Medulla oblongata (tissue), 1 donor: Measurements from ENCODE around the gene PRRX1.
A peak's percentile ranks its signal among the peaks of the same experiment; 100 is the strongest.

Source experiments
- DNase-seq: peaks from one replicate; pipeline ENCODE4 v3.0.0-alpha.2; 2015; ENCODE audit errors: extremely low spot score

Gene PRRX1

DNA sequence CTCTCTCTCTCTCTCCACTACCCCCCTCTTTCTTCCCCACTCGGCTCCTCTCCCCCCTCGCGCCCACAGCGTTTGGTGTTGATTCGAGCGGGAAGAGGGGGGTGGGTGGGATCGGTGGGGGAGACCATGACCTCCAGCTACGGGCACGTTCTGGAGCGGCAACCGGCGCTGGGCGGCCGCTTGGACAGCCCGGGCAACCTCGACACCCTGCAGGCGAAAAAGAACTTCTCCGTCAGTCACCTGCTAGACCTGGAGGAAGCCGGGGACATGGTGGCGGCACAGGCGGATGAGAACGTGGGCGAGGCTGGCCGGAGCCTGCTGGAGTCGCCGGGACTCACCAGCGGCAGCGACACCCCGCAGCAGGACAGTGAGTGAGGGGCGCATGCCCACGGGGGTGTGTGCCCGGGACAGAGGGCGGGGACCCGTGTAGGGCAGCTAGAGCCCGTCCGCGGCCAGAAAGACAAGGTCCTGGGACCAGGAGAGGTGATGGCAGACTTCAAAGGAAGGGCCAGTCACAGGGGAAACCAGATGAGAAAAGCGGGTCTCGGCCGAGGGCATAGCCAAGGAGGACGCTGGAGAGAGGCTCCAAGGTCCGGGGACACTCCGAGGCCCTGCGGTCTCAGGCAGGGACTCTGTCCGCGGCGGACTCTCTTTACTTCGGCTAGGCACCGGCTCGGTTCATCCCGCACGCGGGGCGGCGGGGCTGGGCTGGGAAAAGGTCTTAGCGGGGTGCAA lies at the start of gene PRRX1:
Gene PRRX1 (plus strand): TSS at position 39 of the 735 bp plus-strand sequence. CDS start 88 bp downstream, at position 127.
- peak; percentile 22 for DNase-seq

- DNase-seq, result no peak
Measured at GRCh38 chr1:170617591-170618330, 46.2 kb upstream of the PRRX1 start.

DNA sequence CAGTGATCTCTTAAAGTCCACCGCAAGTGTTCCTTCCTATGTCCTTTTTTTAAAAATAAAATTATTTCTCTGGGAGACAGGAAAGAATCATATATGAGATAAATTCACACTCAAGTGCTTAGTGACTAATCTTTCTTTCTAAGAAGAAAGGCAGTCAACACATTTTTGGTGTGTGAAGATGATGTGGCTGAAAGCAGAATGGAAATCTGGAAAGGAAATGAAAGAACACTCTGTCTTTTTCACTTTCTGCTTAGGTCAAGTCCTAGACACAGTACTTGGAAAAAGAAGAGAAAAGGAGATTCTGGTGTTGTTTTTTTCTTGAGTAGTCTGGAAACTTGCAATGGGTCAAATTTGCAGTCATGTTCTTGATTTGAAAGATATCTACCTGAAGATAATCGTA lies 45.5 kb upstream of the PRRX1 start:
- DNase-seq, result no peak

DNA sequence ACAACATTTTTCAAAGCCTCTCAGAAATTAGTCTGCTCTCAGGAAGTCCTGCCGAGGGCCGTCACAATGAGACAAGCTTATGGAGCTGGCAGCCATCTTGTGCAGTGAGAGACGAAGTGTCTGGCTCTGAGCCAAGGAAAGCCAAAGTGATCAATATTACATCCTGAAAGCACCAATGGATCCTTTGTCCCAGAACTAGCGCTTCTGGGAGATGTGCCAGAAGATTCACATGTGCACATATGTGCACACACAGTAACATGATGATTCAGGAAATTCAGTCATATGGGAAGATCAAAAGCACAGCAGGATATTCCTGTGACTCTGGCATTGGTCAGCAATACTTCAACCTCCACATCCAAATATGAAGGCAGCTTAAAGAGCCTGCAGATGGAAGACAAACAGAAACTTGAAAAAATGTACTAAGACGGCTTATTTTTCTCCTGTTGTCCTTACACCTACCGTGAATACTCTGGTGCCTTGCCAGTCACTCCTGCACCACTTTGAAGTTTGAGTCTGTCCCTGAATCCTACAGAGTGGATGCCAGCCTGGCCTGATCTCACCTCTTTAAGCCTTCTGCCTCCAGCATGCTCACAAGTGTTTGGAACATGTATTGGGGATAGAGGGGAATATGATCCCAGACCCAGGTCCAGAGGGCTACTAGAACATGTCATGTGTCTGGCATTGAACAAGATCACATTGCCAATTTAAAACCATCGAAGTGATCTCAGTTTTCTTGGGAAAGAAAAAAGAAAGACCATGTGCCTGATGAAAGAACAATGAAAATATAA lies 44.5 kb upstream of the PRRX1 start:
- no peak for DNase-seq

GRCh38 chr1:170620164-170620563 lies 43.8 kb upstream of the PRRX1 start:
- no peak for DNase-seq

GRCh38 chr1:170623171-170623570 lies 40.8 kb upstream of the PRRX1 start:
- no peak for DNase-seq

GRCh38 chr1:170624146-170624545 lies 39.8 kb upstream of the PRRX1 start:
- DNase-seq, result no peak

- DNase-seq, result no peak
Measured at GRCh38 chr1:170630977-170631376, 33.0 kb upstream of the PRRX1 start.

GRCh38 chr1:170634293-170634692 lies 29.6 kb upstream of the PRRX1 start:
- DNase-seq, result no peak

DNA sequence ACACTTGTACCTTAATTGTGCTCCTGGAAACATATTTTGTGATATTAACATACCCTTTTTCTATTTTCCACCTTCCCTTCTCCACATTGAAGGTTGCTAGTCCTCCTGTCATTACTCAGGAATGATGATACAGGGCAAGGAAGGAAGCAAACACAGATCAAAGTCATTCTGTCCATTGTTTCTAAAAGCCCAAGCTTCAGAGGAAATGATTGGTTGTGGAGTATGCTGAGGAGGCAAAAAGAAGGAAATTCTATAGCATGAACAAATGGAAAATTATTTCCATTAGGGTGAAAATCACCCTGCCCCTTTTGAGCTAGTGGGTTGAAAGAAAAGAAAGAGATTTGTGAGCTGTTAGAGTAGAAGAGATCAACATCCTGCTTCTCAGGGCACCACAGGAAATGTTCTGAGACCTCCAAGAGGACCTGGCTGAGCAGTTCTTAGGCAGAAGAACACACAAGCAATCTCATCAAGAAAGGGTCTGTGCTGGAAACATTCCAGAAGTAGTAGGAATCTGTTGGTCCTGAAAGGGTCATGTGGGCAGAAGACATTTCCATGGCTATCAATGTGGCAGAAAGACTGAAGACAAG lies 29.0 kb upstream of the PRRX1 start:
- DNase-seq, result no peak

GRCh38 chr1:170640581-170640980 lies 23.4 kb upstream of the PRRX1 start:
- DNase-seq, result no peak

DNA sequence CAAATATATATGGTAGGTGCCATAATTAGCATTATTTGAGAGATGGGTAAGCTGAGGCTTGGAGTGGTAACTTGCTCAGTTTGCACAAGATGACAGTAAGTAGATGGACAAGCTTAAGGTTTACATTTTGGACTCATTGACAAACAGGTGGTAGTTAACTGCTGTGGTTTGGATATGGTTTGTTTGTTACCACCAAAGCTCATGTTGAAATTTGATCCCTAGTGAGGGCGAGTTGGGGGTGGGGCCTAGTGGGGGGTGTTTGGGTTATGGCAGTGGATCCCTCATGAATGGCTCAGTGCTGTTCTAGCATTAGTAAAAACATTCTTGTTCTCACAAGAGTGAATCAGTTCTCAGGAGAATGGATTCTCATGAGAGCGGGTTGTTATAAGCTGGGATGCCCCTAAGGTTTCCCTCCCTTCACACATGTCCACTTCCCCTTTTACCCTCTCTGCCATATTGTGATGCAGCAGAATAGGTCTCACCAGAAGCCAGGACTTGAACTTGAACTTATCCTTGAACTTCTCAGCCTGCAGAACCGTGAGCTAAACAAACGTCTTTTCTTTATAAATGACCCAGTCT lies 6.6 kb upstream of the PRRX1 start:
- no peak for DNase-seq

DNA sequence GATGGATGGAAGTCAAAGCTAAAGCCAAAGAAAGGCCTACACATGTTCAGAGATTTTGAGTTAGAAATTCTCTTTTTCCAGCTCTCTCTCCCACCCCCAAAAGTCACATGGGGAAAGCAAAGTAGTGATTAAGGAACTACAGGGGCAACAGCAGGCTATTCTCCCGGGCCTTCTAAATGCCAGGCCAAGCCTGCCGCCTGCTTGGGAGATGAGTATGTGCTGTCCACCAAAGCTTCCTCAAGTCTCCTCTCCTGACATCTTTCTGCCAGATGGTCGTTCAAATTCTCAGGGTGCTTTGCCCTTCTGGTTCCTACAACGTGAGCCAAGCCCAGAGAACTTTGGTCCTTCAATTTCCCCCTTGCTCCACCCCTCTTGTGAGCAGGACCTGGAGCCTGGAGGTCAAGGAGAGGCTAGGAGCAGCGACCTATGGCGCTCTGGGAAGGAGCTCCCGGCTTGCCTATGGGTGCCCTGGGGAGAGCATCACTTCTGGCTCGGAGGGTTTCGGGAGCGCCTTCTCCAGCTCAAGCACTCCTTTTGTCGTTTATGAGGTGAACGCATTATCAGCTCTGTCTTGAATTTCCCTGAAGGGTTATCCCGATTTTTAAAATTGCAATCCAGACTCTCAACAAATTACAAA lies 4.4 kb upstream of the PRRX1 start:
- DNase-seq, result no peak

DNA sequence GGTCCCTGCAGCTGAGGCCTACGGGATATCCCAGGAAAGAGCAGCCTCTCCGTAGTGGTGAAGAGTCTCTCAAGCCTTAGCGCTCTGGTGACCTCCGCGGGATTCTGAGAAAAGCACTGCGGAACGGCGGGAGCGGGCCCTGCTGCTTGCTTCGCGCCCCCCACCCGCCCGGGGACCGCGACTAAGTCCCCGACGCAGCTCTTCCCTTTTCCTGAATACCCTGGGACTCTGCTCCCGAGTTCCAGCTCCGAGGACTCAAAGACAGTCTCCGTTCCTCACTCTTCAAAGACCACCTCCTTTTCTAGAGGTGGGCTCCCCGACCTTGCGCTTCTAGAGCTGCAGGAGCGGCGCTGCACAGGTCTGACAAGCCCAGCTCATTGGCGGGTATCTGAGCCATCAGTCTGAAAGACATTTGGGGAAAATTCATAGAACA lies 3.6 kb upstream of the PRRX1 start:
- no peak for DNase-seq

GRCh38 chr1:170660871-170661645 lies 2.9 kb upstream of the PRRX1 start:
- no peak for DNase-seq

DNA sequence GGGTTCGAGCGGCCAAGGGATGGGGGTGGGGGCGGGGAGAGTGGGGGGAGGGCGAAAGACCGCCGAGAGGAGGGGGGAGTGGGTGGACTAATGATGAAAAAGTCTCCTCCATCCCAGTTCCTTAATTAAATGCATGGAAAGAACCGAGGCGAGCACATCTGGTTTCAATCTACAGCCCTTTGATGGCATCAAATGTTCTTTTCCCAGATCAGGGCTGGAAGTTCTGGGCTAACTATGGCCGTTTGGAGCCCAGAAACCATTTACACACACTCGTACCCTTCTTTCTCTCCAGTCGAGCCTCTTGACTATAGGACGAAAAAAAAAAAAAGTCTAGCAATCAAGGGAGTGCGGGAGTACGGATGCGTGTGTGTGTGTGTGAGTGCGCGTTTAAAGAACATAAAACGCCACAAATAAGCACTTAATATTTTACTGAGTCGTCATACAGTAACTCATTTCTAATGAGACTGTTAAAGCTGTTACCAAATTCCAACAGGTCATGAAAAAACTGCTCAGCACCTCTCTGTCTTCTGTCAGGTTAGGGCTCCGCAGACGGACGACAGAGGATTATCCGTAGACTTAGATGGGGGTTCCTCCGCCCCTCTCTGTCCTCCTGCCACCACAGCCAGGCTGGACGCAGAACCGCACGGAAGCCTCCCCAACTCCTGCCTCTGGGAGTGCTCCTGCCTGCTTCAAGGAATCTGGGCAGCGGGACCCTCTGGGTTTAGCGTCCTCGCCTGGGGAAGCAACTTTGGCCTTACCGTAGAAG lies 2.1 kb upstream of the PRRX1 start:
- peak; percentile 60 for DNase-seq

- peak; percentile 56 for DNase-seq
Measured at GRCh38 chr1:170662561-170663403, 1.1 kb upstream of the PRRX1 start.

GRCh38 chr1:170663404-170664092 lies 383 bp upstream of the PRRX1 start:
- DNase-seq, result peak; percentile 20
